ENCODE measurements around the gene MTERF4. TPM values are rescaled to one million over a fixed set of nuclear protein-coding genes. Genes with fewer than 3 reads are reported as not detected.

MTERF4 gene
- polyA plus RNA-seq, 4 donors: 25.3 to 55.1 (median 30.1) TPM

DNA sequence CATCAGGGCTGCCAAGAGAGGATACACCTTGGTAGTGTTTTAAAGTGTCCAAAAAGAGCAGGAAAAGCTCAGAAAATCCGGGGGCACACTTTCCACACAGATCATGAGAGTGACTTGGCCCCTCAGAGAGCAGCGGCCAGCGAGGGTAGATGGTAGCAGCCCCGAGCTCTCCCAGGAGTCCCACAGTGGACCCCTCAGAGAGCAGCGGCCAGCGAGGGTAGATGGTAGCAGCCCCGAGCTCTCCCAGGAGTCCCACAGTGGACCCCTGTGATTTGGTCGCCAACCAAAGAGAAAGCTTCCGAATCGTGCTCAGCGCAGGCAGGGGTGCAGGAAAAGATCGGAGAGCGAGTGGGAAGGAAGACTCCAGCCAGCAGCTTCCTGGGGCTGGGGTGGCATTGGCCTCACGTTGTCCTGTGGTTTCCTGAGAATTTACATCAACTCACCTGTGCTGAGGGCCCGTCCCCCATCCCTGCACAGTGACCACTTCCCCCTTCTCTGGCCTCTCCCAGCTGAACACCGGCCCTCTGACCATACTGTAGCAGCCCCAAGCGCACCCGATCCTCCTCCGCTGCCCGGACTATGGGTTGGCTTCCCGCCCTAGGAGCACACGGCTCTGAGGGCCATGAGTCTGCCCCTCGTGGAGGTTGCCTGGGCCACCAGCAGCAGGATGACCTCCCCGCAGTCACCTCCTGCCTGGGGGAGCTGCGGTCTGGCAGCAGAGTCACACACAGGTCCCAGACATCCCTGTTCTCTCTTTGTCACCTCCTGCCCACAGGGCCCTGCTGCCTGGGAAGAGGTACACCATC is 33.7 kb downstream of the MTERF4 start:
- Histone ChIP-seq H3K4me1 (ENCODE audit: control insufficient read depth in 3 of 3, insufficient read depth in 2 of 3, low read depth in 1 of 3, low read length in 2 of 3) (no peaks in the 10 kb centered on the region), H3K27ac (ENCODE audit: low read depth in 1 of 3, low read length in 2 of 3) (no peak overlapping the region), H3K4me3 (ENCODE audit: low read depth in 1 of 3, low read length in 3 of 3) (no peak overlapping the region), H3K9me3 (ENCODE audit: control insufficient read depth in 2 of 2, insufficient read depth in 1 of 2, low read depth in 1 of 2, low read length in 1 of 2) (no peaks in the 10 kb centered on the region), H3K36me3 (ENCODE audit: control insufficient read depth in 3 of 3, insufficient read depth in 2 of 3, low read depth in 1 of 3, low read length in 3 of 3) (peaks cover 0 to 5% (median 2%) of the 10 kb centered on the region in 3 donors), H3K27me3 (ENCODE audit: control insufficient read depth in 3 of 3, insufficient read depth in 3 of 3, low read length in 3 of 3) (peaks cover 0 to 22% (median 0%) of the 10 kb centered on the region in 3 donors)
- FAIRE-seq: no peak
- WGBS, 3 donors: 79 to 85% (median 80%) methylated on average over 25 of the region's 25 CpGs
- DNase-seq: no peak

DNA sequence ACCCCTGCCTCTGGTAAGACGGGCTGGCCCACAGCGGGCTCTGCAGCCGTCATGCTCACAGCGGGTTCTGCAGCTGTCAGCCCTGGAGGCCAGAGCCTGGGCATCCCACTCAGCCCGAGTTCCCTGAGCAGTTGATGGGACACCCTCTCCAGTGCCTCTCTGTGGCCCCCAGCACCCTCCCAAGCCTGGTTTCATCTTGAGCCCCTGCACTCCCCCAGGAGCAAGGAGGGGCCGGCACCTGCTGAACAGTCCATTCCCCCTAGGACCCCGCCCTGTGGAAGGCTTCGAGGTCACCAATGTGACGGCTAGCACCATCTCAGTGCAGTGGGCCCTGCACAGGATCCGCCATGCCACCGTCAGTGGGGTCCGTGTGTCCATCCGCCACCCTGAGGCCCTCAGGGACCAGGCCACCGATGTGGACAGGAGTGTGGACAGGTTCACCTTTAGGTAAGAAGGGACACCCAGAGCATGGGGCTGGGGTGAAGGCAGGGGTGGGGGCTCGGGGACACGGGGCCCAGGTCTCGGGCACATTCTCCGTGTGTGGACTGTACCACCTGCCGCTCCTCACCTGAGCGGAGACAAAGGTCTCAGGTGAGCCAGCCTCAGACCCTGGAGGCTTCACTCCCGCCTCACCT is 34.5 kb downstream of the MTERF4 start:
- peaks cover 0 to 2% (median 1%) of the 10 kb centered on the region in 3 donors for H3K36me3 ChIP-seq (ENCODE audit: control insufficient read depth in 3 of 3, insufficient read depth in 2 of 3, low read depth in 1 of 3, low read length in 3 of 3)
- H3K9me3 ChIP-seq (ENCODE audit: control insufficient read depth in 2 of 2, insufficient read depth in 1 of 2, low read depth in 1 of 2, low read length in 1 of 2): no peaks in the 10 kb centered on the region
- H3K27ac ChIP-seq (ENCODE audit: low read depth in 1 of 3, low read length in 2 of 3): no peak overlapping the region
- no peak for FAIRE-seq
- H3K4me1 ChIP-seq (ENCODE audit: control insufficient read depth in 3 of 3, insufficient read depth in 2 of 3, low read depth in 1 of 3, low read length in 2 of 3): no peaks in the 10 kb centered on the region
- 83 to 92% (median 85%) methylated on average over 21 of the region's 21 CpGs for WGBS, 3 donors
- no peak overlapping the region for H3K4me3 ChIP-seq (ENCODE audit: low read depth in 1 of 3, low read length in 3 of 3)
- no peak for DNase-seq
- H3K27me3 ChIP-seq (ENCODE audit: control insufficient read depth in 3 of 3, insufficient read depth in 3 of 3, low read length in 3 of 3): peaks cover 0 to 18% (median 0%) of the 10 kb centered on the region in 3 donors

DNA sequence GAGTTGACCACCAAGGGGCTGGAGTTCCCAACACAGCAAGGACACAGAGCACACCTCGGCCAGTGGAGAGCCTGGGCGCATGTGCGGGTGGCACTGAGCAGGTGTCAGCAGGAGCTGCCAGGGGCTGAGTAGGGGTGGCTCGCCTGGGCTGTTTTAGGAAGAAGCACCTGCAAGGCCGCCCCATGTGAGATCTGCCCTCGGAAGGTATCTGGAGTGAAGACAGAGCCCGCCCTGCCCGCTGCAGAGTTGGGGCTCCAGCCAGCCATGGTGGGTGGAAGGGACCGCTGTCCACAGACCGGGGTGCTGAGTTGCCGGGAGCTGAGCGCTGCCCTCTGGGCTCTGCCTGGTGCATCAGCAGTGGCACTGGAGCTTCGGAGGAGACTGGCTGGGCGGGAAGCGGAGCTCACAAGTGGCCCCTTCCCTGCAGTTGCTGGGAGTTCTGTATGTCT is 35.2 kb downstream of the MTERF4 start:
- H3K27ac ChIP-seq (ENCODE audit: low read depth in 1 of 3, low read length in 2 of 3): no peak overlapping the region
- no peak overlapping the region for H3K4me3 ChIP-seq (ENCODE audit: low read depth in 1 of 3, low read length in 3 of 3)
- peaks cover 0 to 2% (median 0%) of the 10 kb centered on the region in 3 donors for H3K36me3 ChIP-seq (ENCODE audit: control insufficient read depth in 3 of 3, insufficient read depth in 2 of 3, low read depth in 1 of 3, low read length in 3 of 3)
- DNase-seq (no peak), FAIRE-seq (no peak)
- peaks cover 0 to 16% (median 0%) of the 10 kb centered on the region in 3 donors for H3K27me3 ChIP-seq (ENCODE audit: control insufficient read depth in 3 of 3, insufficient read depth in 3 of 3, low read length in 3 of 3)
- H3K9me3 ChIP-seq (ENCODE audit: control insufficient read depth in 2 of 2, insufficient read depth in 1 of 2, low read depth in 1 of 2, low read length in 1 of 2): no peaks in the 10 kb centered on the region
- H3K4me1 ChIP-seq (ENCODE audit: control insufficient read depth in 3 of 3, insufficient read depth in 2 of 3, low read depth in 1 of 3, low read length in 2 of 3): no peaks in the 10 kb centered on the region
- WGBS, 3 donors: 67 to 78% (median 76%) methylated on average over 12 to 15 of the region's 15 CpGs

DNA sequence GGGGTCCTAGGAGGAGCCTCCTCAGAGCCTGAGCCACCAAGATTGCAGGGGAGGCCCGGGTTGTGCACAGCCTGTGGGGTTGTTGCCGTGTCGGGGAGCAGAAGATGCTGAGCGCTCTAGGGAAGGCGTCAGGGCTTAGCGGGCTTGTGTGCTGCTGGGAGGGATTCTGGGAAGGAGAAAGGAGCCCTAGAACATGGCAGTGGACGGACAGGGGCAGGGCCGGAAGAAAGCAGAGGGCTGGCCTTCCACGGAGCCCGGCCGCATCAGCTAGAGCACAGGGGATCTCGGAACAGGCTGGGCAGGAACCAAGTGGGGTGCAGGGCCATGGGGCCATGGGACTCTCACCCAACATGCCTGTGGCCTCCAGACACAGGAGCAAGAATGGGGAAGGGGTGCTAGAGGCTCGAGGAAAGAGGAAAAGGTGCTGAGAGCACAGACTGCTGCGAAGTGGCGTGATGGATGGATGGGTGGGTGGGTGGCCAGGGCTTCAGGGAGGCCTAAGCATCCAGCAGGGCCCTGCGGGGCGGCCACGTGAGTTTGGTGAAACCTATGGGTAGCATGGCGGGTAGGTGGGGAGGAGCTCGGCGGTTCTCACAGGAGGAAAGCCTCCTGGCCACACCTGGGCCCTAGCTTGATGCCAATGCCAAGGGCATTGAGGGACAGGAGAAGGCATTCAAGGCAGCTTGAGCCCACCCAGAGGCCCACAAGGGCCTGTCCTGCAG is 35.8 kb downstream of the MTERF4 start:
- Histone ChIP-seq H3K9me3 (ENCODE audit: control insufficient read depth in 2 of 2, insufficient read depth in 1 of 2, low read depth in 1 of 2, low read length in 1 of 2) (no peaks in the 10 kb centered on the region), H3K27me3 (ENCODE audit: control insufficient read depth in 3 of 3, insufficient read depth in 3 of 3, low read length in 3 of 3) (peaks cover 0 to 16% (median 0%) of the 10 kb centered on the region in 3 donors), H3K4me1 (ENCODE audit: control insufficient read depth in 3 of 3, insufficient read depth in 2 of 3, low read depth in 1 of 3, low read length in 2 of 3) (no peaks in the 10 kb centered on the region), H3K4me3 (ENCODE audit: low read depth in 1 of 3, low read length in 3 of 3) (no peak overlapping the region), H3K36me3 (ENCODE audit: control insufficient read depth in 3 of 3, insufficient read depth in 2 of 3, low read depth in 1 of 3, low read length in 3 of 3) (peaks cover 0 to 2% (median 0%) of the 10 kb centered on the region in 3 donors), H3K27ac (ENCODE audit: low read depth in 1 of 3, low read length in 2 of 3) (no peak overlapping the region)
- 90 to 91% (median 90%) methylated on average over 21 of the region's 21 CpGs for WGBS, 3 donors
- FAIRE-seq (no peak), DNase-seq (no peak)

DNA sequence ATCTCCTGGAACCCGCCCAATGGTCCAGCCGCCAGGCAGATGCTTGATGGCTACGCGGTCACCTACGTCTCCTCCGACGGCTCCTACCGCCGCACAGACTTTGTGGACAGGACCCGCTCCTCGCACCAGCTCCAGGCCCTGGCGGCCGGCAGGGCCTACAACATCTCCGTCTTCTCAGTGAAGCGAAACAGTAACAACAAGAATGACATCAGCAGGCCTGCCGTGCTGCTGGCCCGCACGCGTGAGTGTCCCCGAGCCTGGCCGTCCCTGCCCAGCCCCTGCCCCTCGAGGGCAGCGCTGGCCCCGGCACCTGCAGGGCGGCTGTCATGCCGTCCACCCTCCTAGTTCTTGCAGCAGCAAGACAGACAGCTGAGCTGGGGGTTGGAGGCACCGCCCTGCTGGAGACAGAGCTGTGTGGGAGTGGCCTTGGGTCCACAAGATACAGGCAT is 36.7 kb downstream of the MTERF4 start:
- Histone ChIP-seq H3K27ac (ENCODE audit: low read depth in 1 of 3, low read length in 2 of 3) (no peak overlapping the region), H3K4me3 (ENCODE audit: low read depth in 1 of 3, low read length in 3 of 3) (no peak overlapping the region), H3K4me1 (ENCODE audit: control insufficient read depth in 3 of 3, insufficient read depth in 2 of 3, low read depth in 1 of 3, low read length in 2 of 3) (no peaks in the 10 kb centered on the region), H3K36me3 (ENCODE audit: control insufficient read depth in 3 of 3, insufficient read depth in 2 of 3, low read depth in 1 of 3, low read length in 3 of 3) (no peaks in the 10 kb centered on the region), H3K9me3 (ENCODE audit: control insufficient read depth in 2 of 2, insufficient read depth in 1 of 2, low read depth in 1 of 2, low read length in 1 of 2) (no peaks in the 10 kb centered on the region), H3K27me3 (ENCODE audit: control insufficient read depth in 3 of 3, insufficient read depth in 3 of 3, low read length in 3 of 3) (peaks cover 0 to 15% (median 0%) of the 10 kb centered on the region in 3 donors)
- 77 to 85% (median 77%) methylated on average over 21 to 27 of the region's 27 CpGs for WGBS, 3 donors
- FAIRE-seq (no peak), DNase-seq (no peak)

DNA sequence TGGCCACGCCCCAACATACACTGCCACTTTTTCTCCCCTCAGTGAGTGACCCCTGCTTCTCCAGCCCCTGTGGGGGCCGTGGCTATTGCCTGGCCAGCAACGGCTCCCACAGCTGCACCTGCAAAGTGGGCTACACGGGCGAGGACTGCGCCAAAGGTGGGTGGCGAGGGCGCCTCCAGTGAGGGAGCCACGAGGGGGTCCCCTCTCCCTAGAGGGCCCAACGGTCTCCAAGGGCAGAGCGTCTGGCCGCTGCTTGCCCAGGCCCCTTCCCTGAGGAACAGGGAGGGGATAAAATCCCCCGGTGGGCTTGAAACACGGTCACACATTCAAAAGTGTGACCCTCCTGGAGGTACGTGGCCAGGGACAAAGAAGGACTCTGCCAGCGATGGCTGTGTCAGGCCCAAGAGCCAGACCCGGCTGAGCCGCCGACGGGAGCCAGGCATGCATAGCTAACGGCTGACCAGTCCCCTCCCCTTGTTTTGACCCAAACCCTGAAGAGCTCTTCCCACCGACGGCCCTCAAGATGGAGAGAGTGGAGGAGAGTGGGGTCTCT is 37.2 kb downstream of the MTERF4 start:
- Histone ChIP-seq H3K27ac (ENCODE audit: low read depth in 1 of 3, low read length in 2 of 3) (no peak overlapping the region), H3K4me3 (ENCODE audit: low read depth in 1 of 3, low read length in 3 of 3) (no peak overlapping the region), H3K36me3 (ENCODE audit: control insufficient read depth in 3 of 3, insufficient read depth in 2 of 3, low read depth in 1 of 3, low read length in 3 of 3) (no peaks in the 10 kb centered on the region), H3K4me1 (ENCODE audit: control insufficient read depth in 3 of 3, insufficient read depth in 2 of 3, low read depth in 1 of 3, low read length in 2 of 3) (no peaks in the 10 kb centered on the region), H3K9me3 (ENCODE audit: control insufficient read depth in 2 of 2, insufficient read depth in 1 of 2, low read depth in 1 of 2, low read length in 1 of 2) (no peaks in the 10 kb centered on the region), H3K27me3 (ENCODE audit: control insufficient read depth in 3 of 3, insufficient read depth in 3 of 3, low read length in 3 of 3) (peaks cover 0 to 10% (median 0%) of the 10 kb centered on the region in 3 donors)
- 87 to 88% (median 87%) methylated on average over 22 to 23 of the region's 23 CpGs for WGBS, 3 donors
- DNase-seq (no peak), FAIRE-seq (no peak)

DNA sequence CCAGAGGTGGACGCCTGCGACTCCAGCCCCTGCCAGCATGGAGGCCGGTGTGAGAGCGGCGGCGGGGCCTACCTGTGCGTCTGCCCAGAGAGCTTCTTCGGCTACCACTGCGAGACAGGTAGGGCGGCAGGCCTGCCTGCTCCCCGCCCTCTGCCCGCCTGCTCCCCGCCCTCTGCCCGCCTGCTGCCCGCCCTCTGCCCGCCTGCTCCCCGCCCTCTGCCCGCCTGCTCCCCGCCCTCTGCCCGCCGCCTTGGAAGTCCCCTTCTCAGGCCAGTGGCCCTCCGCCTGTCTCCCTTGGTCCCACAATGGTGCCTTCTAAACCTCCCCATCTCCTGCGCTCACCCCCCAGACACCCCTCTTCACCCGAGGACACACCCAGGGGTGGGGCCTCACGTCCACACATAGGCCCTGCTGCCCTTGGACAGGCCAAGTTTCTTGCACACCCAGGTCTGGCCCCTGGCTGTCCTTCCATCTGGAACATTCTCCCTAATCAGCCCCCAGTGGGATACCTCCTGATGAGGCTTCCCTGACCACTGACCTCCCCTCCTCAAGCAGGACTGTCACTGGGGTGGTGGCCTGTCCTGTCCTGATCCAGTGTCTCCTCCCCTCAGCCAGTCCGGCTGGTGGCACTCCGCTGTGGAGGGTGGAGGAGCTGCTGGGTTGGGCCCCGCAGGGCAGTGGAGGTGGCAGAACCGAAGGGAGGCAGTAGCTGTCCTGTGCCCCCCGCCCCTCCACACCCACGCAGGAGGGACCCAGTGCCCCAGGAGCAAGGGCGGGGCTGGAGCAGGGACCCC is 37.9 kb downstream of the MTERF4 start:
- Histone ChIP-seq H3K4me3 (ENCODE audit: low read depth in 1 of 3, low read length in 3 of 3) (peak overlapping the region in 1 of 3 donors; percentile 10), H3K27ac (ENCODE audit: low read depth in 1 of 3, low read length in 2 of 3) (no peak overlapping the region)

More for the DNA sequence above, 37.9 kb downstream of the MTERF4 start:
- DNase-seq (peak; percentile 20 to 51), FAIRE-seq (no peak)
- Histone ChIP-seq H3K36me3 (ENCODE audit: control insufficient read depth in 3 of 3, insufficient read depth in 2 of 3, low read depth in 1 of 3, low read length in 3 of 3) (no peaks in the 10 kb centered on the region), H3K4me1 (ENCODE audit: control insufficient read depth in 3 of 3, insufficient read depth in 2 of 3, low read depth in 1 of 3, low read length in 2 of 3) (no peaks in the 10 kb centered on the region), H3K9me3 (ENCODE audit: control insufficient read depth in 2 of 2, insufficient read depth in 1 of 2, low read depth in 1 of 2, low read length in 1 of 2) (no peaks in the 10 kb centered on the region), H3K27me3 (ENCODE audit: control insufficient read depth in 3 of 3, insufficient read depth in 3 of 3, low read length in 3 of 3) (peaks cover 0 to 3% (median 0%) of the 10 kb centered on the region in 3 donors)
- WGBS, 3 donors: 19 to 35% (median 34%) methylated on average over 30 to 32 of the region's 32 CpGs

Measured in small intestine (tissue), 7 donors.